ENCODE results near the gene NOTCH1.

Gene NOTCH1

GRCh38 chr9:136484153-136485048 lies 61.4 kb downstream of the NOTCH1 start:
- no peak for DNase-seq

- DNase-seq, result peak; percentile 95 to 97
These were observed 62.2 kb downstream of the NOTCH1 start for GRCh38 chr9:136483589-136484152.

- DNase-seq, result peak; percentile 100
These were observed 62.9 kb downstream of the NOTCH1 start, which contains the start of gene SEC16A for GRCh38 chr9:136482793-136483588. SEC16A (minus strand) TSS chr9:136483040; CDS start chr9:136477615, 5,425 bp downstream.

GRCh38 chr9:136482046-136482792 lies 63.6 kb downstream of the NOTCH1 start:
- DNase-seq, result peak in 1 of 2 donors; percentile 38

GRCh38 chr9:136481558-136481957 lies 64.3 kb downstream of the NOTCH1 start:
- DNase-seq, result no peak

- no peak for DNase-seq
These were observed 69.3 kb downstream of the NOTCH1 start for GRCh38 chr9:136476369-136477150.

- no peak for DNase-seq
These were observed 70.6 kb downstream of the NOTCH1 start for GRCh38 chr9:136474974-136475865.

GRCh38 chr9:136474021-136474640 lies 71.7 kb downstream of the NOTCH1 start:
- DNase-seq, result no peak

- no peak for DNase-seq
These were observed 72.5 kb downstream of the NOTCH1 start for GRCh38 chr9:136473354-136473721.

GRCh38 chr9:136472640-136473353 lies 73.1 kb downstream of the NOTCH1 start:
- DNase-seq, result no peak

- no peak for DNase-seq
These were observed 73.9 kb downstream of the NOTCH1 start for GRCh38 chr9:136471802-136472487.

- no peak for DNase-seq
These were observed 74.9 kb downstream of the NOTCH1 start for GRCh38 chr9:136470792-136471469.

GRCh38 chr9:136470356-136470755 lies 75.5 kb downstream of the NOTCH1 start:
- DNase-seq, result no peak

GRCh38 chr9:136467766-136468165 lies 78.1 kb downstream of the NOTCH1 start:
- no peak for DNase-seq

- DNase-seq, result no peak
These were observed 79.7 kb downstream of the NOTCH1 start for GRCh38 chr9:136466155-136466541.

- DNase-seq, result no peak
These were observed 80.2 kb downstream of the NOTCH1 start for GRCh38 chr9:136465500-136466154.

GRCh38 chr9:136464241-136464640 lies 81.6 kb downstream of the NOTCH1 start:
- DNase-seq, result no peak

GRCh38 chr9:136463578-136463977 lies 82.3 kb downstream of the NOTCH1 start:
- no peak for DNase-seq
